GM21717 (cell line): ENCODE results near the gene TLX3.
"Not testable (repeated sequence)": the region's sequence is repeated elsewhere in the genome, so short reads cannot be mapped to it uniquely, and the experiment has no call there.

Experiments used
- ATAC-seq: cut with Tn5 transposase; IDR thresholded peaks from one replicate; pipeline ENCODE4 v1.9.1; 2021; ENCODE audit warnings: mild to moderate bottlenecking, moderate library complexity; ENCODE audit not compliant: unreplicated experiment

The TLX3 gene

DNA sequence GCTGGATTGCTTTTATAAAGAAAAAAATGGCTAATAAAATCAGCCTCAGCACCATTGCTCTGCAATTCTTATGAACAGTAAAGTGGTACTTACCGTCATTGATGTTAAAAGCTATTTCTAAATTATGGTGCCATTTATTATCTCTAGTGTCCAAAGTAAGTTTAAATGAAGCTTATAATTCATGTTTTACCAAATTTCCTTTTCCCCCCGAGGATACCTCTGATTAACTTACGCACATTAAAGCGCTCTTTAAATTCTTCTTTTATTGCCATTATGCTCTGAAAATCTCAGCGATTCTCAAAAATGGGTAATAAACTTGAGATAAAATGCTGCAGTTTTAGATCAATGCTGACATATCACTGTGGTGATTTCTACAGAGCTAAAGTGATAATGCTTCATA lies 13.5 kb downstream of the TLX3 start:
- ATAC-seq = no peak

- no peak for ATAC-seq
These were observed 14.0 kb downstream of the TLX3 start for GRCh38 chr5:171323007-171323406.

GRCh38 chr5:171323806-171324632 lies 15.0 kb downstream of the TLX3 start:
- no peak for ATAC-seq

DNA sequence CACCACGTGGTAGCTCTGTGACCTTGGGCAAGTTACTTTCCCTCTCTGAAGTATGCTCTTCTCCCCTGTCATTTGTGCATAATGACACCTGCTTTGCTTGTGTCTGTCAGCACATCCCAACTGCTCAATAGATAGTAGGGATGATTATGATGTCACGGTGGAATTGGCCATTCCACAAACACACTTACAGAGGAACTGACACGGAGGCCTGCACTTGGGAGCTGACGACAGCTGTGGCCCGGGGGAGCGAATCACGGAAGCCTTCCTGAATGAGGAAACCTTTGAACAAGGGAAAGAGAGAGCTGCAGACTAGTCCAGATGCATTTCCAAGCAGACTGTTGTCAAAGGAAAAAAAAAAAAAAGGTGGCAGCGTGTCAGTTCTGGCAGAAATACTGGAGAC lies 21.0 kb downstream of the TLX3 start:
- ATAC-seq = no peak

- ATAC-seq = no peak
These were observed 26.6 kb downstream of the TLX3 start for GRCh38 chr5:171335616-171336015.

- ATAC-seq = no peak
These were observed 27.6 kb downstream of the TLX3 start for GRCh38 chr5:171336521-171337209.

DNA sequence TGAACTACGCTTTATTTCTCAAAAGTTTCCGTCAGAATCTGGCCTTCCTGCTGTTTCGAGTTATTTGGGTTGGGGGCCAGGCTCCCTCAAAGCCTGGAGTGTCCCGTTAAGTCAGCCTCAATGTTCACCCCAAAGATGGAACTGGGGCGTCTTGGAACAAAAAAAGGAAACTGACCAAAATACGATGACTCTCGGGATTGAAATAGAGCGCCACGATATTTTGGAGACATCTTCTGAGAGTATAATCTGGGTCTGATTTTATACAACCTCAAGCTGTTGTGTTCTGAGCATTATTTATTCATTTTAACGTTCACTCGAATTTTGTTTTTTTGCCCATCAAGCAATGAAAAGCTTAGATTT lies 28.1 kb downstream of the TLX3 start:
- ATAC-seq = no peak

GRCh38 chr5:171340042-171340441 lies 31.0 kb downstream of the TLX3 start:
- no peak for ATAC-seq

DNA sequence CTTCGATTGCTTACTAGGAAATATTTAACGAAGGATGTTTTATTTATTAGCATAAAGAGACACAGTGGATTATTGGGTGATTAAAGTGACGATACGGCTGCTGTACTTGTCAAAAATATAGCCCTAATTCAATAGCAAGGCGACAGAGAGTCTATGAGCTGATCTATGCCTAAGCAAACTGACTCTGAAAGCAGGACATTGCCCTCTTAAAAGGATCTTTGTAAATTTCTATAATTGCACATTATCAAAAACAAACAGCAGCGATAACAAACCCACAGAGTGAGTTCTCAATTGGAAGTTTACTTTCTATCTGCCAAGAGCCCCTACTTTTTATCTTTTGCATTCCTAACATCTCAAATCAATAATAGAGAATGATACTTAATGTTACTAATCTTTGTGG lies 31.4 kb downstream of the TLX3 start:
- no peak for ATAC-seq

DNA sequence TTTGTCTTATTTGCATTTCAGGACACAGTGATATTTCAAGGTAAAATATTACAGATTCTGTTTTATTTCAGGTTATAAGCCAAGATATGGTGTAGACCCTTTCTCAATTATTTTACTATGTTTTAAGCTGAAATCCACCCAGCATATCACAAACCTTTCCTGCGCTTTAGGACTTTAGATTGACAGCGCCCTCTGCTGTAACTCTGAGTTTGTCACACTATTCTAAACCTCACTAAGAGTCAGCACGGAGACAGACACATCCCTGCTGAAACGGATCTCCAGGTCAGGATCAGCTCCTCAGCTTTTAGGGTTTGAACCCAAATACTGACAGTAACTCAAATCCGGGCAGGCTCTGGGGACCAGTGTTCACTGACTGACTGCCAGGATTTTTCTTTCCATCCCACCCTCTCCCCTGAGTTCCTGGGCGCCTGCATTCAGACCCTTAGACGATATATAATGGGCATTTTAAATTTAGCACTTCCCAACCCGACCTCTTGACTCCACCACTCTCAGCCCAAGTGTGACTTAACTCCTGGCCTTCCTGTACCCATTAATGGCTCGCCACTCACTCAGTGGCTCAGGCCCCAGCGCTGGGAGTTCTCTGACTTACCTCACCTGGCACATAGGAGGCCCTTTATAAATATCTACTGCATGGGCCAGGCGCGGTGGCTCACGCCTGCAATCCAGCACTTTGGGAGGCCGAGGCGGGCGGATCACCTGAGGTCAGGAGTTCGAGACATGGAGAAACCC lies 33.5 kb downstream of the TLX3 start:
- no peak for ATAC-seq

DNA sequence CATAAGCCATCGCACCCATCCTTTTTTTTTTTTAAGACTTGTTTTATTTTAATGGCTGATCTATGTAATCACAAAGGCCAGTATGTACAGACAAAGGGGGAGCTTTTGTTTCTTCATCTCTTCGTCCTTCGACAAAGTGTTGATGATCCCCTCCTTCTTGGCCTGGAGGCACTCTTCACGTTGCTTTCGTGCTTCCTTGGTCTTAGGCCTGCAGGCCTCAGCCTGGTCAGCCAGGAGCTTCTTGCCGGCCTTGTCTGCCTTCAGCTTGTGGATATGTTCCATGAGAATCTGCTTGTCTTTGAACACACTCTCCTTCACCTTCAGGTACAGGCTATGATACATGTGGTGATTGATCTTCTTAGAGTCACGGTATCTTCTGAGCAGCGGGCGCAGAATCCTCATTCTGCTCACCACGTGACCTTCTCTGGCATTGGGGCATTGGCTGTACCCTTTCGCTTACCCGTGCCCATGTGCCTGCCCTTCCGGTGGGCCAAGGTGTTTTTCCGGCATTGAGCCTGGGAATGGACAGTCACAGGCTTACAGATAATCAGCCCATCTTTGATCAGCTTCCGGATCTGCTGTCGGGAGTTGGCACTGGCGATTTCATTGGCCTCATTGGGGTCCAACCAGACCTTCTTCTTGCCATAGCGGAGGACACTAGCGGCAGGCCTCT lies 36.0 kb downstream of the TLX3 start:
- no peak for ATAC-seq

DNA sequence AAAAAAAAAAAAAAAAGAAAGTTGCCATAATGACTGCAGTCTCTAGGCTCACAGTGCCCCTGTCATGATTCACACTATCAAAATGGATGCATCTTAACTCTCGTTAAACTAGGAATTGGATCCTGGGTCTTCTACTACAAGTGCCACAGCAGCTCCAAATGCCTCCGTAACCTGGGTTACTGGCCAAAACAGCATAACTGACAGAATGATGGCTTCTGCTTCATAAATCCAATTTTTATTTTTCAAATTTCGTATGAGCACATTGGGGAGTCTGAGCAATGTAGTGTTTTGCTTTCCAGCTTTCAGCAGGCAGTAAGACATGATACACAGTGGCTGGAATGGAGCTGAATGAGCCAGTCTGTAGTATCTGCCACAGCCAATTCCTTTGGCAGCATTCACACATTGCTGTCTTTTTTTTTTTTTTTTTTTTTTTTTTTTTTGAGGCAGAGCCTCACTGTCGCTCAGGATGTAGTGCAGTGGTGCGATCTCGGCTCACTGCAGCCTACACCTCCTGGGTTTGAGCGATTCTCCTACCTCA lies 42.6 kb downstream of the TLX3 start:
- ATAC-seq = no peak

DNA sequence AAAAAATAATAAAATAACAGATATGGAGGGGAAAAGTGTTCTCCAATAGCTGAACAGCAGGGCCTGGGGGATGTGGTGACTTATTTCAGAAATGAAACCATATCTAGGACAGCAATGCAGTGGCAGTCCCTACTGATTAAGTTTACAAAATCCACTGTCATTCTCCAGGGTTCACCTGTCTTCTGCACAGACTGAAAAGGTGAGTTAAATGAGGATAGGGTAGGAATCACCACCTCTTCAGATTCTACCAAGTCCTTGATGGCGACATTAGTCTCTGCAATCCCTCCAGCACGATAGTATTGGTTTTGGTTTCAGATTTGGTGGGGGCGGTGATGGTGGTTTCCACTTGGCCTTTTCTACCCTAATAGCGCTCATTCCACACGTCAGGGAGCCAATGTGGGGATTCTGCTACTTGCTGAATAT lies 46.3 kb downstream of the TLX3 start:
- peak; percentile 99 for ATAC-seq

DNA sequence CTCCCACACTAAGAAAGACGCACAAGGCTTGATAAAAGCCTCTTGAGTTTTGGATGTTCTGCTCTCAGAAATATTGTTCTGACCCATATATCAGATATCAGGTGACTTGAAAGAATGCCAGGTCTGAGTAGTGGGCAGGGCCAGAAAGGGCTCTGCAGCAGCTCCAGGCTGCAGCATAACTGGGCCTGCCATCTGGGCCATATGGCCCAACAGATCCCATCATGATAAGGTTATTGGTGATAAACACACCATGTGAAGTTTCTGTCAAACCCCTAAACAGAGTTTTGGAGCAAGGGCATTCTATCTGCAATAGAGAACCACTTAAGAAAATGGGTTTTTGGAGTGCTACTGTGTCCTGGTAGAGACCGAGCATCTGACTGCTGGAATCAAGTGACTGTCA lies 48.8 kb downstream of the TLX3 start:
- no peak for ATAC-seq

DNA sequence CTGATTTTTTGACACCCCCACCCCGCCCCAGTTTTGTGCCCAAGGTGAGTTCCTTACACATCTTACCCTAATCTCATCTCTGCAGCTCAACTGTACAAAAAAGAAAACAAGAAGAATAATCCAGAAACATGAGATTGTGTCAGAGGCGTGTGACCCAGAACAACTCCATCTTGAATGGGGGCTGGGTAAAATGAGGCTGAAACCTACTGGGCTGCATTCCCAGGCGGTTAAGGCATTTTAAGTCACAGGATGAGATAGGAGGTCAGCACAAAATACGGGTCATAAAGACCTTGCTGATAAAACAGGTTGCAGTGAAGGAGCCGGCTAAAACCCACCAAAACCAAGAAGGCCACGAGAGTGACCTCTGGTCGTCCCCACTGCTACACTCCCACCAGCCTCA lies 52.1 kb downstream of the TLX3 start:
- not testable (repeated sequence) for ATAC-seq
